K562 (cell line): ENCODE results near the gene MON2. TPM values are rescaled to one million over a fixed set of nuclear protein-coding genes. Genes with fewer than 3 reads are reported as not detected.

ENCODE experiments used
- ATAC-seq: fragments of 200-7000 bp; cut with Tn5 transposase; 3 replicates; pipeline ENCODE4 v1.9.1; 2020; ENCODE audit warnings: moderate library complexity
- BruUV-seq: library from RNA; stranded (reverse); fragments of 400-500 nt; replicated peaks from 2 replicates; lab custom pipeline; 2021; lab: Mats Ljungman, UMichigan
- CTCF ChIA-PET: fragments of 300-600 bp; formaldehyde crosslinking; extraction: SDS; loops from one replicate; lab custom pipeline; 2021; ENCODE audit warnings: low intra/inter-chr PET ratio; lab: Yijun Ruan, JAX
- POLR2A ChIA-PET: fragments of 300-600, 350-650 bp; sonication (Branson Sonifier 250); formaldehyde crosslinking; extraction: SDS; loops from one replicate; lab custom pipeline; 2021; ENCODE audit warnings: antibody characterized with exemption, inconsistent platforms; lab: Yijun Ruan, JAX
- DNase-seq, 4 experiments: peaks; one replicate each; pipeline versions ENCODE4 v3.0.0 to v3.0.0-alpha.2; 2011 to 2018; ENCODE audit warnings: low spot score in 3 of 4, mixed read lengths in 3 of 4; ENCODE audit errors: extremely low read depth in 1 of 4
- FAIRE-seq: peaks from 2 replicates; lab custom pipeline; 2011; peaks lifted over from hg19 to GRCh38; lab: Jason Lieb, UNC
- H2AFZ ChIP-seq: 2 replicates; pipeline ENCODE4 v1.6.0; 2011; ENCODE audit warnings: low read depth, low read length, control low read depth, inconsistent platforms
- H3K27ac ChIP-seq: fragments of 200-600 bp; 3 replicates; pipeline ENCODE4 v1.8.0; 2011; ENCODE audit warnings: low read depth, mild to moderate bottlenecking, control low read depth, inconsistent platforms, low read length, moderate library complexity, mixed read lengths; ENCODE audit errors: extremely low read depth
- H3K27me3 ChIP-seq, 2 experiments: fragments of 300-600 bp in 1 of 2; 2 replicates in 1 of 2; 3 replicates in 1 of 2; pipeline versions ENCODE4 v1.6.0 to v1.8.0; 2011; ENCODE audit warnings: inconsistent platforms in 2 of 2, low read length in 2 of 2, mild to moderate bottlenecking in 1 of 2, mixed read lengths in 1 of 2, moderate library complexity in 1 of 2; ENCODE audit not compliant: control insufficient read depth in 2 of 2, insufficient read depth in 2 of 2
- H3K36me3 ChIP-seq: fragments of 300-600 bp; 3 replicates; pipeline ENCODE4 v1.8.0; 2011; ENCODE audit warnings: mild to moderate bottlenecking, low read length, inconsistent platforms; ENCODE audit not compliant: control insufficient read depth, insufficient read depth
- H3K4me1 ChIP-seq, 2 experiments: fragments of 200-600 bp in 1 of 2; replicated peaks in 1 of 2; 2 replicates in 1 of 2; 3 replicates in 1 of 2; pipeline versions ENCODE4 v1.5.1 to v1.8.0; 2011; ENCODE audit warnings: inconsistent platforms in 2 of 2, low read length in 2 of 2, mild to moderate bottlenecking in 1 of 2, mixed read lengths in 1 of 2, moderate library complexity in 1 of 2; ENCODE audit not compliant: control insufficient read depth in 2 of 2, insufficient read depth in 2 of 2
- H3K4me2 ChIP-seq: 2 replicates; pipeline ENCODE4 v1.6.1; 2011; ENCODE audit warnings: low read length, control low read depth, inconsistent platforms, mixed read lengths; ENCODE audit not compliant: insufficient read depth
- H3K4me3 ChIP-seq: fragments of 200-600 bp; sonication (generic), shearing (Covaris generic); 2 replicates; pipeline ENCODE4 v1.5.1; 2016; ENCODE audit warnings: control low read depth, inconsistent platforms
- H3K79me2 ChIP-seq: fragments of 200-600 bp; 3 replicates; pipeline ENCODE4 v1.8.0; 2011; ENCODE audit warnings: low read length, inconsistent platforms; ENCODE audit not compliant: control insufficient read depth, insufficient read depth
- H3K9ac ChIP-seq, 2 experiments: 2 replicates each; pipeline versions ENCODE4 v1.6.0 to v1.6.1; 2011; ENCODE audit warnings: low read depth in 2 of 2, low read length in 2 of 2, control low read depth in 1 of 2, inconsistent platforms in 1 of 2, mild to moderate bottlenecking in 1 of 2, mixed read lengths in 1 of 2; ENCODE audit not compliant: insufficient read depth in 1 of 2
- H3K9me1 ChIP-seq: one replicate; pipeline ENCODE4 v1.6.0; 2011; ENCODE audit warnings: inconsistent platforms, mild to moderate bottlenecking, low read length, moderate library complexity; ENCODE audit not compliant: control insufficient read depth, insufficient read depth
- H3K9me3 ChIP-seq: replicated peaks from 2 replicates; pipeline ENCODE4 v1.5.1; 2011; ENCODE audit warnings: low read depth, low read length, inconsistent platforms; ENCODE audit not compliant: control insufficient read depth, insufficient read depth
- H4K20me1 ChIP-seq: replicated peaks from 2 replicates; pipeline ENCODE4 v1.6.1; 2011; ENCODE audit warnings: low read length, inconsistent platforms, mixed read lengths; ENCODE audit not compliant: control insufficient read depth, insufficient read depth
- CEBPG ChIP-seq, 3 experiments: fragments of 200-800 bp in 1 of 3; sonication (Bioruptor generic) in 1 of 3; sonication (generic) in 1 of 3; formaldehyde crosslinking in 1 of 3; IDR thresholded peaks in 2 of 3; conservative IDR thresholded peaks in 1 of 3; 2 replicates each; pipeline versions ENCODE4 v1.6.1 to v1.8.0; 2016 to 2022; ENCODE audit warnings: missing compliant biosample characterization in 2 of 3, missing genetic modification characterization in 2 of 3, mild to moderate bottlenecking in 1 of 3, missing genetic modification reagents in 1 of 3
- MEIS2 ChIP-seq: fragments of 450-650 bp; IDR thresholded peaks from 2 replicates; pipeline ENCODE4 v1.6.1; 2014; ENCODE audit warnings: mild to moderate bottlenecking; ENCODE audit not compliant: partially characterized antibody
- TCF3 ChIP-seq: sonication (generic); formaldehyde crosslinking; IDR thresholded peaks from 2 replicates; pipeline ENCODE4 v1.4.0; 2020; ENCODE audit warnings: mild to moderate bottlenecking, missing genetic modification reagents
- WGBS: fragments of 100-300 bp; shearing (Covaris generic); methylation state at CpG from one replicate; pipeline ENCODE4 v1.1.6; 2016; ENCODE audit warnings: low coverage, mixed read lengths; ENCODE audit not compliant: insufficient coverage; ENCODE audit errors: missing lambda C conversion rate; 5-methylcytosine and 5-hydroxymethylcytosine counted together
- in situ Hi-C: fragments of 300-500 bp; cut with MboI; formaldehyde crosslinking; loops from 4 replicates; pipeline ENCODE4 v1.15.0; 2018; ENCODE audit warnings: inconsistent platforms, mixed read lengths
- intact Hi-C: fragments of 100-400 bp; cut with micrococcal nuclease; formaldehyde crosslinking; loops from 2 replicates; pipeline ENCODE4 v1.14.2; 2022
- polyA plus RNA-seq, 8 experiments: library from polyadenylated mRNA; depleted of rRNA in 4 of 8; stranded (reverse) in 5 of 8; unstranded in 3 of 8; fragments of >200 nt; fragmentation: Nextera tagmentation in 2 of 8; fragmentation: Illumina TruSeq in 1 of 8; extraction: Ambion mirVana in 2 of 8; extraction: Trizol in 1 of 8; gene quantifications; 2 replicates each; pipeline versions ENCODE4 v1.2.1 to v1.2.3, GENCODE V29; 2011 to 2014; ENCODE audit warnings: inconsistent platforms in 1 of 8, missing spikeins in 1 of 8
- total RNA-seq, 7 experiments: library from RNA; depleted of rRNA in 6 of 7; stranded (reverse); fragments of >200 nt in 6 of 7; fragmentation: Illumina TruSeq in 2 of 7; extraction: Trizol in 2 of 7; gene quantifications; 2 replicates each; pipeline versions ENCODE4 v1.2.1 to v1.2.3, GENCODE V29; 2011 to 2021; ENCODE audit warnings: low replicate concordance in 1 of 7
- TF ChIP-seq, protein P1 (sequence below): fragments of 450-650 bp; IDR thresholded peaks from 2 replicates; pipeline ENCODE4 v1.6.1; 2014; ENCODE audit warnings: low read depth, mild to moderate bottlenecking, moderate library complexity, borderline replicate concordance

Gene MON2
- total and polyA plus RNA-seq, 9 of the 15 experiments (the other 6 are each of a cell fraction or from before 2014, with no cell fraction given): 3.6 to 31.6 (median 16.8) TPM

- H3K4me2 ChIP-seq: no peak overlapping the region
These were observed 151.7 kb downstream of the MON2 start for GRCh38 chr12:62618319-62618718.

GRCh38 chr12:62618930-62619329 lies 152.3 kb downstream of the MON2 start:
- CTCF ChIA-PET: no interaction called here
- no TSS peak for BruUV-seq
- ATAC-seq: no peak

More at GRCh38 chr12:62618319-62618718, 151.7 kb downstream of the MON2 start:
- Histone ChIP-seq H2AFZ (no peak overlapping the region), H3K9me1 (no peaks in the 10 kb centered on the region), H3K4me3 (no peak overlapping the region), H3K79me2 (no peaks in the 10 kb centered on the region)
- CTCF ChIA-PET: no interaction called here
- intact Hi-C loops: no loop called here
- FAIRE-seq: no peak
- POLR2A ChIA-PET: interaction anchor here (0.7 to 1.5 kb wide), 4 partner anchors 8 to 21 kb away, joined by 3 to 4 read pairs (median 3); no protein-coding TSS in a partner anchor
- DNase-seq: no peak
- BruUV-seq: no TSS peak
- TF ChIP-seq, protein P1, sequence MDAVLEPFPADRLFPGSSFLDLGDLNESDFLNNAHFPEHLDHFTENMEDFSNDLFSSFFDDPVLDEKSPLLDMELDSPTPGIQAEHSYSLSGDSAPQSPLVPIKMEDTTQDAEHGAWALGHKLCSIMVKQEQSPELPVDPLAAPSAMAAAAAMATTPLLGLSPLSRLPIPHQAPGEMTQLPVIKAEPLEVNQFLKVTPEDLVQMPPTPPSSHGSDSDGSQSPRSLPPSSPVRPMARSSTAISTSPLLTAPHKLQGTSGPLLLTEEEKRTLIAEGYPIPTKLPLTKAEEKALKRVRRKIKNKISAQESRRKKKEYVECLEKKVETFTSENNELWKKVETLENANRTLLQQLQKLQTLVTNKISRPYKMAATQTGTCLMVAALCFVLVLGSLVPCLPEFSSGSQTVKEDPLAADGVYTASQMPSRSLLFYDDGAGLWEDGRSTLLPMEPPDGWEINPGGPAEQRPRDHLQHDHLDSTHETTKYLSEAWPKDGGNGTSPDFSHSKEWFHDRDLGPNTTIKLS: no peak
- TF ChIP-seq CEBPG (CRISPR knock-in tag; IDR thresholded peaks at IDR 0.05): no peak
- TF ChIP-seq CEBPG (tag; conservative IDR thresholded peaks at IDR 0.05 in 1 of 2, IDR thresholded peaks at IDR 0.05 in 1 of 2): 0 out of 4 replicates have a peak, but pooled peaks of 1 of the 2 experiments have one; percentile 17
- TF ChIP-seq, all 486 proteins: peak for 1
- H3K9me3 ChIP-seq: no peaks in the 10 kb centered on the region
- no peaks in the 10 kb centered on the region for H3K27me3 ChIP-seq
- no peak overlapping the region for H3K9ac ChIP-seq
- H4K20me1 ChIP-seq: no peaks in the 10 kb centered on the region
- H3K36me3 ChIP-seq: no peaks in the 10 kb centered on the region
- no peak overlapping the region for H3K27ac ChIP-seq
- H3K4me1 ChIP-seq: no peaks in the 10 kb centered on the region
- in situ Hi-C loops: no loop called here
- ATAC-seq: no peak

More at GRCh38 chr12:62618930-62619329, 152.3 kb downstream of the MON2 start:
- H3K9me3 ChIP-seq: no peaks in the 10 kb centered on the region
- TF ChIP-seq TCF3 (CRISPR knock-in tag) (no peak), MEIS2 (peak; percentile 51)
- no peaks in the 10 kb centered on the region for H3K4me1 ChIP-seq
- no peak overlapping the region for H3K27ac ChIP-seq
- POLR2A ChIA-PET: interaction anchor here (0.7 to 1.5 kb wide), 5 partner anchors 9 to 21 kb away, joined by 3 to 5 read pairs (median 3); no protein-coding TSS in a partner anchor
- H4K20me1 ChIP-seq: no peaks in the 10 kb centered on the region
- in situ Hi-C loops: no loop called here
- intact Hi-C loops: no loop called here
- H3K27me3 ChIP-seq: no peaks in the 10 kb centered on the region
- no peaks in the 10 kb centered on the region for H3K36me3 ChIP-seq
- H2AFZ ChIP-seq: no peak overlapping the region
- no peaks in the 10 kb centered on the region for H3K9me1 ChIP-seq
- H3K4me2 ChIP-seq: no peak overlapping the region
- no peak overlapping the region for H3K4me3 ChIP-seq
- no peak overlapping the region for H3K9ac ChIP-seq
- FAIRE-seq (no peak), DNase-seq (no peak)
- no peaks in the 10 kb centered on the region for H3K79me2 ChIP-seq
- 79% methylated on average over 2 of the region's 2 CpGs for WGBS
